Caco-2 (cell line): ENCODE results near the gene MYORG. TPM values are rescaled to one million over a fixed set of nuclear protein-coding genes. Genes with fewer than 3 reads are reported as not detected.

ENCODE experiments used
- BruUV-seq: library from RNA; stranded (reverse); fragments of 400-500 nt; replicated peaks from 2 replicates; lab custom pipeline; 2021; lab: Mats Ljungman, UMichigan
- CTCF ChIA-PET: fragments of 300-600 bp; sonication (Branson Sonifier 250); formaldehyde crosslinking; loops from one replicate; lab custom pipeline; 2022; ENCODE audit warnings: antibody characterized with exemption; lab: Charles Lee
- POLR2A ChIA-PET: fragments of 300-600 bp; sonication (Branson Sonifier 250); formaldehyde crosslinking; loops from one replicate; lab custom pipeline; 2022; ENCODE audit warnings: antibody characterized with exemption; lab: Charles Lee
- DNase-seq, 2 experiments: peaks; one replicate each; pipeline versions ENCODE4 v3.0.0 to v3.0.0-alpha.2; 2020 to 2022
- H3K27me3 ChIP-seq: replicated peaks from 2 replicates; pipeline ENCODE4 v1.6.0; 2011; ENCODE audit warnings: low read length; ENCODE audit not compliant: control insufficient read depth, insufficient read depth
- H3K36me3 ChIP-seq: 2 replicates; pipeline ENCODE4 v1.5.1; 2011; ENCODE audit warnings: low read length; ENCODE audit not compliant: control insufficient read depth, insufficient read depth
- H3K4me1 ChIP-seq: fragments of 250-450 bp; sonication (Bioruptor Pico); 2 replicates; pipeline ENCODE4 v1.5.1; 2020; ENCODE audit warnings: mild to moderate bottlenecking
- H3K4me3 ChIP-seq: 2 replicates; pipeline ENCODE4 v1.5.1; 2011; ENCODE audit warnings: low read depth, mild to moderate bottlenecking, control low read depth, low read length
- H3K9me3 ChIP-seq: fragments of 250-450 bp; sonication (Bioruptor Pico); 2 replicates; pipeline ENCODE4 v1.5.1; 2020; ENCODE audit warnings: mild to moderate bottlenecking, moderate library complexity
- H3K27ac Mint-ChIP-seq: one replicate; pipeline ENCODE4 v1.8.0; 2022; ENCODE audit warnings: mixed read lengths; ENCODE audit not compliant: unreplicated experiment
- H3K27me3 Mint-ChIP-seq: one replicate; pipeline ENCODE4 v1.8.0; 2022; ENCODE audit warnings: mixed read lengths; ENCODE audit not compliant: insufficient read depth, unreplicated experiment
- H3K36me3 Mint-ChIP-seq: one replicate; pipeline ENCODE4 v1.8.0; 2022; ENCODE audit warnings: mild to moderate bottlenecking, mixed read lengths; ENCODE audit not compliant: insufficient read depth, unreplicated experiment
- H3K4me1 Mint-ChIP-seq: one replicate; pipeline ENCODE4 v1.8.0; 2022; ENCODE audit warnings: low read depth, mixed read lengths; ENCODE audit not compliant: unreplicated experiment
- H3K4me3 Mint-ChIP-seq: one replicate; pipeline ENCODE4 v1.8.0; 2022; ENCODE audit warnings: mild to moderate bottlenecking, moderate library complexity, mixed read lengths; ENCODE audit not compliant: unreplicated experiment
- H3K9me3 Mint-ChIP-seq: one replicate; pipeline ENCODE4 v1.8.0; 2022; ENCODE audit warnings: mixed read lengths; ENCODE audit not compliant: unreplicated experiment
- intact Hi-C: fragments of 100-400 bp; cut with micrococcal nuclease; formaldehyde crosslinking; loops from one replicate; pipeline ENCODE4 v1.10.0; 2022; ENCODE audit not compliant: unreplicated experiment
- total RNA-seq: library from RNA; stranded (reverse); gene quantifications from 2 replicates; pipeline ENCODE4 v1.2.3, GENCODE V29; 2022
- TF ChIP-seq, protein P1 (sequence below), 2 experiments: fragments of 200-600 bp in 1 of 2; IDR thresholded peaks; 1 replicate in 1 of 2; 2 replicates in 1 of 2; pipeline versions ENCODE4 v1.5.1 to v1.8.0; 2011 to 2022; ENCODE audit warnings: antibody characterized with exemption in 1 of 2, control low read depth in 1 of 2, inconsistent platforms in 1 of 2, low read depth in 1 of 2, low read length in 1 of 2, mild to moderate bottlenecking in 1 of 2, moderate library complexity in 1 of 2; ENCODE audit not compliant: insufficient read depth in 1 of 2, severe bottlenecking in 1 of 2, unreplicated experiment in 1 of 2

The MYORG gene
- total RNA-seq, 1 experiment from 2014 or later = 37.3 TPM

- Mint-ChIP-seq H3K4me1 (peaks cover 22% of the 10 kb centered on the region), H3K36me3 (no peaks in the 10 kb centered on the region), H3K27ac (no peak overlapping the region), H3K4me3 (peak overlapping the region; percentile 49), H3K9me3 (no peaks in the 10 kb centered on the region), H3K27me3 (no peaks in the 10 kb centered on the region)
- H3K27me3 ChIP-seq = no peaks in the 10 kb centered on the region
- intact Hi-C loops = no loop called here
- H3K36me3 ChIP-seq = no peaks in the 10 kb centered on the region
- H3K4me1 ChIP-seq = peaks cover 11% of the 10 kb centered on the region
- ChIA-PET POLR2A (no interaction called here), CTCF (no interaction called here)
- no TSS peak for BruUV-seq
- no peak overlapping the region; the same call in 1 of the 2 replicates for H3K4me3 ChIP-seq
- H3K9me3 ChIP-seq = no peaks in the 10 kb centered on the region
- TF ChIP-seq, protein P1, sequence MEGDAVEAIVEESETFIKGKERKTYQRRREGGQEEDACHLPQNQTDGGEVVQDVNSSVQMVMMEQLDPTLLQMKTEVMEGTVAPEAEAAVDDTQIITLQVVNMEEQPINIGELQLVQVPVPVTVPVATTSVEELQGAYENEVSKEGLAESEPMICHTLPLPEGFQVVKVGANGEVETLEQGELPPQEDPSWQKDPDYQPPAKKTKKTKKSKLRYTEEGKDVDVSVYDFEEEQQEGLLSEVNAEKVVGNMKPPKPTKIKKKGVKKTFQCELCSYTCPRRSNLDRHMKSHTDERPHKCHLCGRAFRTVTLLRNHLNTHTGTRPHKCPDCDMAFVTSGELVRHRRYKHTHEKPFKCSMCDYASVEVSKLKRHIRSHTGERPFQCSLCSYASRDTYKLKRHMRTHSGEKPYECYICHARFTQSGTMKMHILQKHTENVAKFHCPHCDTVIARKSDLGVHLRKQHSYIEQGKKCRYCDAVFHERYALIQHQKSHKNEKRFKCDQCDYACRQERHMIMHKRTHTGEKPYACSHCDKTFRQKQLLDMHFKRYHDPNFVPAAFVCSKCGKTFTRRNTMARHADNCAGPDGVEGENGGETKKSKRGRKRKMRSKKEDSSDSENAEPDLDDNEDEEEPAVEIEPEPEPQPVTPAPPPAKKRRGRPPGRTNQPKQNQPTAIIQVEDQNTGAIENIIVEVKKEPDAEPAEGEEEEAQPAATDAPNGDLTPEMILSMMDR (IDR thresholded peaks at IDR 0.05; ENCODE audit: insufficient read depth in 1 of 2, low read depth in 1 of 2, low read length in 1 of 2, severe bottlenecking in 1 of 2, unreplicated experiment in 1 of 2) = no peak
- DNase-seq = no peak
Observed at GRCh38 chr9:34381323-34381722, 4.6 kb upstream of the MYORG start.

DNA sequence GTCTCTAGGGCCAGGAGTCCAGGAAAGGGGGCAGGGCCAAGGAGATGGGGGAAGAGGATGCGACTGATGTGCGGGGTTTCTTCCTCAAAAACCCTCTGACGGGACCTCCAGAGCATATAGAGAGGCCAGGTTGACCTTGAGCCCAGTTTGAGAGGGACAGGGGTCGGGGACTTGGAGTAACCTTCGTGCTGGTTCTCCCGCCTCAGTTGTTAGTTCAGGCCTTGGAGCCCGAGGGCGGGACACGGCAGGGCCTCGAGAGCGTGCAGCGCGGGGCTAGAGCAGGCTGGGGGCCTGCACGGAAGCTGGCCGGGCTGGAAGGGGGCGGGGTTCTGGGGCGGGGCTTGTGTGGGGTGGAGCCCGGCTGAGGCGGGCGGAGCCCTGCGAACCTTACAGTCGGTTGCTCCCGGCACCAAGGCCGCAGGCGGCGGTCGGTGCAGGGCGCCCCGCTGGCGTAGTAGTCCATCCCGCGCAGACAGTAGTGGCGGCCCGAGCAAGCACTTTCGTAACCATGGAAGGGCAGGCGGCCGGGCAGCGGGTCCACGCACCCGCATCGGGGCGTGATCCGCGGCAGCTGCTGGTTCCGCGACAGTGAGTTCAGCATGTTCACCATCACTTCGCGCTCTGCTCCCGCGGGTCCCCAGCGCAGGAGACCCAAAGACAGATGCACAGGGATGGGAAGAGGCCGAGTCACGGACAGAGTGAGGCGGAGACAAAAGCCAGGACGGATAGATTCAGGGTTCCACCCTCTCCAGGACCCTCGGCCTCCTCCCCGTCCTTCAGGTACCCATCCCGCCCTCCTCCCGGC lies 4.0 kb upstream of the MYORG start:
- Mint-ChIP-seq H3K27ac (no peak overlapping the region), H3K36me3 (peaks cover 6% of the 10 kb centered on the region), H3K27me3 (no peaks in the 10 kb centered on the region), H3K9me3 (no peaks in the 10 kb centered on the region), H3K4me1 (peaks cover 22% of the 10 kb centered on the region), H3K4me3 (peak overlapping the region; percentile 49)
- Histone ChIP-seq H3K9me3 (no peaks in the 10 kb centered on the region), H3K4me3 (peak overlapping the region; percentile 32), H3K4me1 (peaks cover 13% of the 10 kb centered on the region), H3K36me3 (no peaks in the 10 kb centered on the region), H3K27me3 (no peaks in the 10 kb centered on the region)
- no TSS peak for BruUV-seq
- intact Hi-C loops = no loop called here
- DNase-seq = peak; percentile 63 to 75
- ChIA-PET POLR2A (interaction anchor here (0.5 kb wide), 1 partner anchor 72 kb away, joined by 5 read pairs; no protein-coding TSS in a partner anchor), CTCF (interaction anchor here (1.9 to 7.5 kb wide), 2 partner anchors 23 to 48 kb away, joined by 9 to 105 read pairs; no protein-coding TSS in a partner anchor)
- TF ChIP-seq, protein P1 (IDR thresholded peaks at IDR 0.05; ENCODE audit: insufficient read depth in 1 of 2, low read depth in 1 of 2, low read length in 1 of 2, severe bottlenecking in 1 of 2, unreplicated experiment in 1 of 2) = no peak

- Mint-ChIP-seq H3K4me3 (peak overlapping the region; percentile 49), H3K4me1 (peaks cover 27% of the 10 kb centered on the region), H3K9me3 (no peaks in the 10 kb centered on the region), H3K36me3 (peaks cover 6% of the 10 kb centered on the region), H3K27ac (no peak overlapping the region), H3K27me3 (no peaks in the 10 kb centered on the region)
- ChIA-PET POLR2A (no interaction called here), CTCF (interaction anchor here (1.9 to 7.5 kb wide), 2 partner anchors 24 to 47 kb away, joined by 9 to 105 read pairs; no protein-coding TSS in a partner anchor)
- intact Hi-C loops = no loop called here
- TF ChIP-seq, protein P1 (IDR thresholded peaks at IDR 0.05; ENCODE audit: insufficient read depth in 1 of 2, low read depth in 1 of 2, low read length in 1 of 2, severe bottlenecking in 1 of 2, unreplicated experiment in 1 of 2) = no peak
- Histone ChIP-seq H3K4me1 (peaks cover 19% of the 10 kb centered on the region), H3K27me3 (no peaks in the 10 kb centered on the region), H3K4me3 (no peak overlapping the region; the same call in 1 of the 2 replicates), H3K36me3 (no peaks in the 10 kb centered on the region), H3K9me3 (no peaks in the 10 kb centered on the region)
- no peak for DNase-seq
- no TSS peak for BruUV-seq
Observed at GRCh38 chr9:34380034-34380510, 3.4 kb upstream of the MYORG start.
